Activated gamma-delta T cell treated with Interleukin-2 at 50 U/mL for 16 hours (primary cell): Measurements from ENCODE around the gene TBCCD1.
"Not testable (repeated sequence)": the region's sequence is repeated elsewhere in the genome, so short reads cannot be mapped to it uniquely, and the experiment has no call there.

Source experiments
- DNase-seq: peaks from one replicate; pipeline ENCODE4 v3.0.0-alpha.2; 2020

TBCCD1 gene

DNA sequence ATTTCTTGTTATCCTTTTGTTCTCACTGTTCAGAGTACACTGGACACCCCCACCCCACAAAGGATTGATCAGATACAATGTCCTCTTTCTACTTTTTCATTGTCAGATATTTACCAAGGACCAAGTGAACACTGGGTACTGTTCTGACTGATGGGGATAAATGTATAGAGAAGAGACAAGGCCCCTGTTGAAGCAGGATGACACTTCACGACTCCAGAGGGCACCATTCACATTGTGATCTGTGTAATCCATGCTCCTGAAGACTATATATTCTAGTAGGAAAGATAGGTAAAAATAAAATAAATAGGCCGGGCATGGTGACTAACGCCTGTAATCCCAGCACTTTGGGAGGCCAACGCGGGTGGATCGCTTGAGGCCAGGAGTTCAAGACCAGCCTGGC is 15.8 kb downstream of the TBCCD1 start:
- DNase-seq = no peak

DNA sequence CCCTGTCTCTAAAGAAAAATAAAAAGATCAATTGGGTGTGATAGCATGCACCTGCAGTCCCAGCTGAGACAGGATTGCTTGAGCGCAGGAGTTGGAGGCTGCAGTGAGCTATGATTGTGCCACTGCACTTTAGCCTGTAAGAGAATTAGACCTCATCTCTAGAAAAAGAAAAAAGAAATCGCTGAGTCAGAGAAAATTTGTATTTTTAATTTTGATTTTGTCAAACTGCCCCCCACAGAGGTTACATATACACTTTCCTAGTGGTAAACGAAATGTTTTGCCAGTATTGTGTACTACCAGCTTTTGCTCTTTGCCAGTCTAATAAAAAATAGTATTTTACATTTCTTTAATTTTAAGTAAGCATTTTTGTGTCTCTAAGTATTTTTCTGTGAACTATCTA is 17.6 kb downstream of the TBCCD1 start:
- DNase-seq = no peak

DNA sequence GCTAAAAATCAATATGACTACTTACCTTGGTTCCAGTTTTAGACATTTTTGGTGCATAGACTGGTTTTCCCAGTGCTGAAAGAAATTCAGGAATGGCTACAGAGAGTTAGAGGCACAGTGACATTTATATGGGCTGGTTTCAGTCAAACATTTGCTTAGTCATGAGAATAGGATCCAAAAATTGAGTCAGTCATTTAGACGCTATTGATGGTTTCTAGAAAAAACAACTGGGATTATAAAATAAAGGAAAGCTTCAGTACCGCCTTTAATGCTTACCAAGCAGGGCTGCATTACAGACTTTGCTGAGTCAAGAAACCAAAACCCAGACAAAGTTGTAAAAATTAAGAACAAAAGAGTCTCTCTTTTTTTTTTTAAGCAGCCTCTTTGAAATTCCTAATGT is 22.9 kb downstream of the TBCCD1 start, which contains the start of gene CRYGS:
Gene CRYGS (minus strand): TSS at position 100 of the 400 bp plus-strand sequence. CDS start 54 bp downstream, at position 46.
- no peak for DNase-seq

DNA sequence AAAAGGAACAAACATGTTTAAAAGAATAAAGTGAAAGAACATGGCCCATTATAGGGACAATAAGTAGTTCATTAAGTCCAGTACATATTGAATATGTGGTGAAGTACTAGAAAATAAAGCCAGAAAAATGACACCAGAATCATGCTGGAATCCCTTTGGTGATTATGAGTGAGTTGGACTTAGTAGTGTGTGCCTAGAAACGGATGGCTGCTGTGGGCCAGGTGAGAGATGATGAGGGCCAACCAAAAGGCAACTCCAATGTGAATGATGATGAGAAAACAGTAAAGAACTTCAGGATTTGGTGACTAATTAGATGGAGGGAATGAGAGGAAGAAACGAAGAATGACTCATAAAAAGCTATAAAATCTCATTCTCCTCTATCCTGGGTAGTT is 26.3 kb downstream of the TBCCD1 start:
- DNase-seq = no peak

DNA sequence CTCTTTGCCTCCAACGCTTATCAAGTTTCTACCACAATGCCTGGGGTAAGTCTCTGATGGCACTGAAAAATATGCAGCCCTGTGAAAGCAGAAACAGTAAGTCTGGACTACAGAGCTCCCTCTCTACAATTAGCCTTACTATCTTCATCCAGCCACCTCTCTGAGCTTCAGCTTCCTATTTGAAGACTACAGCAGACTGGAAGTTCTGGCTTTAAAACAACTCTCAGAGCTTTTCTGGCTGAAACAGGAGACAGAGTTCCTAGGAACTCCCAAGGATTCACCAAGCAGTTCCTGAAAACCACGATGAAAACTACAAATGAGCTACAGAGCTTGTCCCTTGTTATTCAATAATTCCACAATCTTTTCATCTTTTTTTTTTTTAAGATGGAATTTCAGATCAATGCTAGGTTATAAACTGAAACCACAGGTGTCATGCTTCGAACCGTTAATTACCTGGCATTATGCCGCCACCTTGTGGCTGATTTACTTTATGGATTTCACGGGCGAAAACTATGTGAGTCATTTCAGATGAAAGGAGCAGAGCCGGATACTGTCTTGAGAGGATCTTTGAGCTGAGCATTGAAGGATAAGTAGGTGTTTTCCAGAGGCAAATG is 26.8 kb downstream of the TBCCD1 start:
- peak; percentile 81 for DNase-seq

DNA sequence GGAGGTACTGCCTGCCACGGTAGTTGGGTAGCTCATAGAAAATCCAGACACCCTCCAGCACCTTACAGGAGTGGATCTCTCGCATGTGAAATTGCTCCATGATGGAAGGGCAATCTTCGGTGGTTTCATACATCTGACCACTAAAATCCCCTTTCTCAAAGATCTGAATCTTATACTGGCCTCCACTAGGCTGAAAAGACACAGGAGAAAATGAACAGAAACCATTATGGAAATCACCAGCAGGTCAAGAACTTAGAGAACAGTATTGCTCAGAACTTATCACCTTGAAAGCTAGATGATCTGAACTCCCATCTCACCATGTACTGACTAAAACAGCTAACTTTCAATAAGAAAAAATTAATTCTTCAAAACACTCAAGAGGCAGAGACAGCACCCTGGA is 28.4 kb downstream of the TBCCD1 start:
- no peak for DNase-seq

DNA sequence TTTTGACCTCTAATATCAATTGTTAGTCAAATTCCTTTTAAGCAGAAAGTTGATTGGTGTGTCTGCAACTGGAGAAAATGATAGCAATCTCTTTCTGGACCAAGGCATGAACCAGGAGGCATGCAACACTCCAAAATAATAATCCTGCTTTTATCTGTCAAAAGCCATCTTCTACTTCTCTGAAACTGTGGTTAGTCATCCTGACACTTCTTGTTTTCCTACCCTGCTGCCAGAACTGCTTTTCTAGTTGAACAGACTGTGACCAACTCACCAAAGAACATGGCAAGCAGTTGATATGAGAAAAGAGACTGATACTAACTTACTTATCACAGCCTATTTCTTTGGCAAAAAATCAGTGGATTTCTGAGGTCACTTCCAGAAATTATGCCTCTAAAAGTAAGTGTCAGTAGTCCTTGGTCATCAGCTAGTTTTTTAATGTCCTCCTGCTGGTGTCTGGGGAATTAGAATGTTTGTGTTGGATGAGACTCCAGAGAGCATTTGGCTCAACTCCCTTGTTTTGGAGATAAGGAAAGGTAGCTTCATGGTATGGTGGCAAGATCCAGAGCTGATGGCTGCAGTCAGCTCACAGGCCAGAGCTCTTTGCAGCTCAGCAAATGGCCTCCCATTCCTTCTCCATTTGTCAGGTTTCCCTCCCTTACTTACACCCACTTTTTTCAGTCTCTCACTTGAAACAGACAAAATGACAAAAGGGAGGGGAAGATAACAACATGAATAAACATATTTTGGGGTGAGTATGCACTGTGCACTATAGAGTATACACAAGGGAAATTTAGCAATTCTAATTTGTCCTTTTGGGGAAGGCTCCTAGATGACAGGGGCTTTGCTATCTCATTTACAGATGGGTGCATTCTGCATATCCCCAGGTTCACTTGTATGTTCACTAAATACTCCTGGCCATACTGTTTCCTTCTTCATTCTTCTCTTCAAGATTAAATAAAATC is 30.0 kb downstream of the TBCCD1 start:
- no peak for DNase-seq

DNA sequence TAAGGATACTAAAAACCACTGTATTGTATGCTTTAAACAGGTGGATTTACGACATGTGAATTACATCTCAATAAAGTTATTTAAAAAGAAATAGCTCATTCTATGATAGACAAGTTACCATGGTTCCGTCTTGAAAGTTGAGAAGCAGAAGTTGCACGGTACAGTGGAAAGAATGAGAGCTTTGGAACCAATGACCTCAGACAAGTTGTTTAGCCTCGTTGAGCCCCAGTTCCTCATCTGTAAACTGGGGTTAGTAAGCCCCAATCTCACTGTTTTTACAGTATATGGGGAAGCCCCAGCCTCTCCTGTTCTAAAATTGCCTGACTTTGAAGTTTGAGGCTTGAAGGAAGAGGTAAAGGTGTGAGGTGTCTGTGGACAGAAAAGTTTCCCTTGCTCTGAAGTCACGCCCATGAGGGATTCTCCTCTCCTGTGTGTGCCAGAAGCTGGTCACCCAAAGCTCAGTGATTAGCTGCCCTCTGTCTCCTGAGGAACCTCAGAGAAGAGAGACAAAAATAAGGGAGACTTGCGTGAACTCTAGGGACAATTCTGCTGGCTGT is 32.9 kb downstream of the TBCCD1 start:
- peak; percentile 11 for DNase-seq

DNA sequence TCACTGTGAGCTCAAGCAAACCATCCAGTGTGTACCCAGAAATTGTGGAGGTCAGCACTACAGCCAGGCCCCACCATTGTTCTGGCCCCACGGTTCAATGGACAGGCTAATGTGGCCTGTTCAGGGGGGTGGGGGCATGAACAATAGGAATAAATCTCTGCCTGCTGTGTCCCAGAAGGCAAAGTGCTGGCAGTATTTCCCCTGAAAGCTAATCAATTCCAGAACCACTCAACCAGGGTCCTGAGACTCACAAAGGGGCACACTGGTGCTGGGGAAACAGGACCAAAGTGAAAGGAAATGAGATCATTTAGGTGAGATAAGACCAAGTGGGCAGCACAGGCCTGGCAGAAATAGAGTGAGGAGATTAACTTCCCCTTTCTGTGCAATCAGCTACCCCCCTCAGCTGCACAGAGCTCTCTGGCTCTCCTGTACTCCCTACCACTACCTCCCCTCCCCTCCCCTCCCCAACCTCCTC is 34.5 kb downstream of the TBCCD1 start:
- DNase-seq = no peak

DNA sequence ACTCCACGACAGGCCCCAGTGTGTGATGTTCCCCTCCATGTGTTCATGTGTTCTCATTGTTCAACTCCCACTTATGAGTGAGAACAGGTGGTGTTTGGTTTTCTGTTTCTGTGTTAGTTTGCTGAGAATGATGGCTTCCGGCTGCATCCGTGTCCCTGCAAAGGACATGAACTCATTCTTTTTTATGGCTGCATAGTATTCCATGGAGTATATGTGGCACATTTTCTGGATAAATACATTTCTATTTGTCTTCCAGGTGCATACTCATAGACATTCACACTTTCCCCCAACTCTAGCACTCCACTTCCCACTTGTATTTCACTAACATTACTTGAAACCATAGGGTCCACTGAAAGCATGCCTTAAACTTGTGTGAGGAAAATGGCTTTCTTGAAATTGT is 35.4 kb downstream of the TBCCD1 start:
- DNase-seq = not testable (repeated sequence)

DNA sequence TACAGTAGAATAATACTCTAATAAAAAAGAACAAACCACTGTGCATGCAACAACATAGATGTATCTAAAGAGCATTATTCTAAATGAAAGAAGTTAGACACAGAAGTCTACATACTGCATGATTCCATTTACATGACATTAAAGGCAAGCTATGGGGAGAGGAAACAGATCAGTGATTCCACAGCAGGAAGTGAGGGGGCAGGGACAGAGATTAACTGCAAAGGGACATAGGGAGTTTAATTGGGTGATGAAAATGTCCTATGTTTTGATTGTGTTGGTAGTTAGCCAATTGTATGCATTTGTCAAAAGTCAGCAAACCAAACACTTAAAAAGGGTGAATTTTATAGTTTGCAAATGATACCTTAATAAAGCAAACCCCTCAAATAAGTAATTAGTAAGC is 36.7 kb downstream of the TBCCD1 start:
- DNase-seq = no peak

DNA sequence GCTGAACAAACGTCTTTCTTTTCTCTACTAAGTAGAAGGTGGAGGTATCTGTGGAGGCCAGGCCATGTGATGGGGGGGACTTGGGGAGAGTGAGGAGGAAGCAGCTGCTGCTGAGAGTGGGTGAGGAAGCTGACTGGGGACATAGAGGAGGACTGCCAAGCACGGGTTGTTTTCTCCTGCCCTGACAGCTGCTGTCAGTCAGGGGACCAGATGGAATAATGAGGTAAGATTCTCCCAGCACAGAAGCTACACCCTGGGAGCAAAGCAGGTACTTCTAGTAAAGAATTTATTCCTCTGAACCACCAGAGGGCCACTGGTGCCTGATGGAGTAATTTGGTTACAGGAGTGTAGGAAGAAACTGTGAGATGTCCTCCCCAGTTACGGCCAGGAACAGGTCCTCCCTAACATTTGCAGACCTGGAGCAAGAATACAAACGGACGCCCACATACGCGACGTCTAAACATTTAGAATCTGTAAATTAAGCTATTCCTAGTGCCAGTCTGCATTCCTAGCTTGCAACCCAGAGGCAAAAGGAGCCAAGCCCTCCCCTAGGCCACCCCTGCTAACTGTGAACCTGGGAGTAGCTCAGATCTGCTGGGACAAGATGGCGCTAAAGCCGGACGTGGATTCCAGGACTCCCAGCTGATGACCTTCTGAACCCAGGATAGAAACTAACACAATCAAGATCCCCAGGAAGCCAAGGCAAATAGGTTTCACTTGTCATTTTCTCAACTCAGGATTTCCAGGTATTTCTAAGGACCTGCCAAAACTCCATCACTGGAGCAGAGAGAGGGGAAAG is 37.7 kb downstream of the TBCCD1 start:
- no peak for DNase-seq

DNA sequence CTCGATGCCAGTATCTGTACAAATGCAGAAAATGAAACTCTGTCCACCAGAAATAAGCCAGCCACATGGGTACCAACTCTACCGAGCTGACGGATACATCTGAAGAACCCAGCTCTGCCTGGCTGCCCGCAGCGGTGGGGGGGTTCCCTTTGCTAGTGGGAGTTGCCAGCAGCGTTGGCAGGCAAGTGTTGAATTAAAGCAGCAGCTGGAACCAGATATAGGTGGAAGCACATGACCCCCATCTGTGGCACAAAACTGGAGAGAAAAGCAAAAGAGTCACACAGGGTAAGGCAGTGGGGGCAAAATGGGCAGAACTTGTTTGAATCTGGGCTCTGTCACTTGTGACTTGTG is 40.9 kb downstream of the TBCCD1 start:
- DNase-seq = no peak

DNA sequence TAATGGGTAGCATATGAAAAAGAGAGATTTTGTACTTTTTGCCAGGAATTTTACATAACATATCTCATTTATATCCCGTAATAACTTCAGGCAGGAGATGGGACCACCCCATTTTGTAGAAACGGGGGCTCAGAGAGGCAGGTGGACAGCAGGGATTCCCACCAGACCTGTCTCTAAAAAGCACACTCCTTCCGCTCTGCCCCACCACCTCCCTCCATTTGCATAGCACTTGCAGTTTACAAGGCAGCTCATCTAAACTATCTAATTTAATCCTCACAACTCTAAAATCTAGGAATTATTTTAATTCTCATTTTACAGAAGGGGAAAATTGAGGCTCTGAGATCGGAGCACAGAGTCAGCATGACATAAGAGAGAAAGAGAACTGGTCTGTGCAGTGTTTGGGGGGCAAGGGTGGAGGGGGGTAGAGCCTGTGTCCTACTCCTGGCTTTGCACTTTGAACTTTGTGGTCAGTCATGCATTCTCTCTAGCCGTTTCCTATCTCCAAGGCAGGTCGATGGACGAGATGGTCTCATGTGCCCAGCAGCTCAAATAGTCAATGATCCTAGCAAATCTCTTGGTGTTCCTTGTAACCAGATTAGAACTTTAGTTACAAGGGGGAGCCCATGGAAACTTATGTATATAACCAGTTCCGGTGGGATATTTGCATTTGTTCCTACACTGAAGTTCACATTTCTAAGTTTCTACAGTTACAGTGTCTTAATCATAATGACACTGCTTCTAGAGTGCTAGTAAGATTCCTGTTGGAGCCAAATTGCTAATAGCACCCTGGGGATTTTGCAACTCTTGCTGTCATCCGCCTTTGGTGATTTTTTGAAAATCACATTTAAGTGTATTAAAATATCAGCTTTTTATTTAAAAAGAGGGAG is 41.5 kb downstream of the TBCCD1 start:
- DNase-seq = no peak

DNA sequence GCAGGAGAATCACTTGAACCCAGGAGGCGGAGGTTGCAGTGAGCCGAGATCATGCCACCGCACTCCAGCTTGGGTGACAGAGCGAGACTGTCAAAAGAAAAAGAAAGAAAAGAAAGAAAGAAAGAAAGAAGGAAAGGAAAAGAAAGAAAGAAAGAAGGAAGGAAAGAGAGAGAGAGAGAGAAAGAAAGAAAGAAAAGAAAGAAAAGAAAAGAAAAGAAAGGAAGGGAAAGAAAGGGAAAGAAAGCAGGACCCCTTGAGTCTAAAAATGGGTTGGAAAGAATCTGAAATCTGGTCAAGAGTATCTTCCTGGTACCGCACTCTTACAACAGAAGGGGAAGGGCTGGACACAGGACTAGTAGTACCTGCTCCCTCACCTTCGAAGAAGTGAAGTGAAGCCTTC is 42.5 kb downstream of the TBCCD1 start:
- no peak for DNase-seq

DNA sequence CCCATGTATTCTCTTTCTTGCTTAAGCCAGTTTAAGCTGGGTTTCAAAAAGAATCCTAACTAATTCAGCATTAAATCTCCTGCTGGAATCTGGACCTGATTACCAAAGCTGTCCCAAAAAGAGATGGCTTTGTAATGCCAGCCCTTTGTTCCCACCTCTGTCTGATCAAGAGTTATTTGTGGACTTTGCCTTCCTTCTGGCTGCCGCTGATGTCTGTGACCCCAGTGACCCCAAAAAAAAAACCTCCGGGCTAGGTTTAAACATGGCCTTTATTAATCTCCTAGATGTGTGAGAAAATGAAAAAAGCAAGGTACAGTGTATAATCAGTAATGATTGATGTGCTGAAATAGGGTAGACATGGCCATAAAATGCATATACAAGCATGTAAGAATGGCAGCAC is 43.7 kb downstream of the TBCCD1 start:
- DNase-seq = no peak

DNA sequence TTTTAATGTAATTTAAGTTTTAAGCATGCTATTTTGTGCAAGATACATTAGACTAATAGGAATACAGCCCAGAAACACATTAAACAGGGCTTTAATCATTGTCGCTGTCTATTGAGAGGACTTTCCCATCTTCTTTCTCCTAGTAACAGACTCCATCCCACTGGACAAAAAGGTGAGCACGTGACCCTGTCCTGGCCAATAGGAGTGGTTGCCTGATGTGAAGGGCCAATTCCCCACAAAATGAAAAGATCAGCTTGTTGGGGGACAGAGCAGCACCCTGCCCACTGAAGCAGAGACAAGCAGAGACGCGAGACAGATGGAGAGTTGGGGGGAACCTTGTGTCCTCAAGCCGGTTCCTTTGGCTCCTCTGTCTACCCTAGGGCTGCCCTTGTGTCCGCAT is 44.1 kb downstream of the TBCCD1 start:
- DNase-seq = no peak

DNA sequence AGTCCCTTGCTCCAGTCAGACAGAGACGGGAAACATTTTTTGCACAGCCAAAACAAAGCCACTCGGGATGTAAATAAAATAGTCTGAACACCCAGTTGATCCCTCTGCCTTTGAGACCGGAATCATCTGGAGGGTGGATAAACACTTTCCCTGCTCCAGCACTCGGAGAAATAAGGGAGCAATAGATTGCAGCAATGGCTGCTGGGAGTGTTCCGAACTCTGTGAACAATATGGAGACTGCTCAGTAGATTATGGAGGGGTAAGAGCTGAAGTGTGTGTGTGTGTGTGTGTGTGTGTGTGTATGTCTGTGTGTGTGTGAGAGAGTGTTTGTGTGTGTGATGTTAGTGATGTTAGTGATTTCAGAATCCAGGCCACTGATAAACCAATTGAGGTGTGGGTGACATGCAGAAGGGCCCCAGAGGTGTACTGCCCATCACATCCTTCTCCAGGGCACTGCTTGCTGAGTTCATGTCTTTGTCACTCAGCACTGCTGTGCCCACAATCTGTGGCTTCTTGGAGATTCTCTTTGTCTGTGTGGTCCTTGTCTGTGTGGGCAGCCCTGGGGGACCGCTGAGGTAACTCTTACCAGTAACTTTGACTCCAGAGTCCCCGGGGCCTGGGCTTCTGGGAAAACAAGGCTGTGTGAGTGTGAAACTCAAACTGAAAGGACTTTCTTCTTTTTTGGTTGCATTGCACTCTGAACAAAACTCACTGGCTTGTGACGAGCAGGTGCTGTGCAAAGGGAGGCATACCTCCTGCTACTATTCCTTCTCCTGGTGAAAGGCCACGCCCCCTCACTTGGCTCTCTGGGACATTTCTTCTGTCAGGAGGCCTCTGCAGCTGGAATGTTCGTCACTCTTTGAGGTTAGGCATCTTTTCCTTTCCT is 45.9 kb downstream of the TBCCD1 start:
- no peak for DNase-seq

DNA sequence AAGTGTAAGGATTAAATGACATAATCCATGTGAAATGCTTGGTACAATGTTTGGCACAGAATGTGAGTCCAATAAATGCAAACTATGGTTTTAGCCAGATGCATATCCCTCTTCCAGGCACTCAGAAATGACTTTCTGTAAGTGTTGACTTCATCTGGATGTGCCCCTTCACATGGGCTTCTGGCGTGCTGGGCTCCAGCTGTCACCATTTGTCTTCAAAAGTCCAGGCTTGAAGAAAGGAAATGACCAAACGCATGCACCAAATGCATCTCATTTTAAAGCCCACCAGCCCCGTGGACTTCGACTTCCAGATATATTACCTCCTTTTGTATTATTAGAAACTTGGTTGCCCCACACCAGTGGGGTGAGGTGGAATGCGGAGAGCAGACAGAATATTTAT is 46.7 kb downstream of the TBCCD1 start:
- DNase-seq = no peak

DNA sequence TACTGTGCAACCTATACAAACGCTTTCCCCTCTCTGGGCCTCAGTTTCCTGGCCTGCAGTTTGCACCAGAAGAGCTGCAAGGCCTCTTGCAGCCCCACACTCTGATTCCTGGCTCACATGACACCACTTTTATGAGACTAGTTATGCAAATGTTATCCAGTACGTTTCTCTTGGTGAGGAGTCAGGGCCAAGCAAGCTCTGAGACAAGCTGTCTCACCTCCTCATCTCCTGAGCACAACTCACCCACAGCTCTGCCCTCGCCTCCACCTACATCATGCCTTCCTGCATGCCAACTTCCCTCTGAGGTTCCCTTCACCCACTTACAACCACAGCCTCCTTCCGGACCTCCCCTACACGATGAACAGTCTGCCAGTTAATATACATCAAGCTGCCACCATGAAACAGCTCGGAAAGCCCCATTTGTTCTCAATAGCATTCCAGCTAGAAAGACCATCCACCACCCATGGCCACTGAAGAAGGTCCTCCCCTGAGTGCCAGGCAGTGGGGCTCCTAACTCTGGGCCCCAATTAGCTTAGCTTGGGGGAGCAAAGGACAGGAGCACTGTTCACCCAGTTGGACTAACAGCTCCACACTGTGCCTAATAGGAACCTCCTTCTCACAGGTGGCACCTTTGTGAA is 48.0 kb downstream of the TBCCD1 start:
- peak; percentile 67 for DNase-seq

DNA sequence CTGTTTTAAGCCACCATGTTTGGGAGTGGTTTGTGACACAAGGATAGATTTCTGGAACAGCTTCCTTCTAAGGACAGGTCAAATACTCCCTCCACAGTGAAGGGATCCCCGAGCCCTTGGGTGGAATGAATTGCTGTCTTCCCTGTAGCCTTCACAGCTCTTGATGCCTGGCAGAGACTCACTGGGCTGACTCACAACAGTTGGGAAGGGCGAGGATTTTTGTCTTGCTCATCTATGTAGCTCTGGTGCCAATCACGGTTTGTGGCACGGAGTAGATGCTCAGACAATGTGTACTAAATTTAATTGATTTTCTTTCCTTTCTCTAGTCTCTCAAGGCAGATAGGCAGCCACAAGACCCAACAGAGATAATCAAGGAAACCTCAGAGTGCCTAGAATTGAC is 49.9 kb downstream of the TBCCD1 start:
- no peak for DNase-seq
